Peyer's patch (tissue), 4 donors: Measurements from ENCODE around the gene LUZP2. TPM values are rescaled to one million over a fixed set of nuclear protein-coding genes. Genes with fewer than 3 reads are reported as not detected.

ENCODE experiments used
- DNase-seq, 3 donors: peaks; one replicate each; pipeline ENCODE4 v3.0.0-alpha.2; 2017 to 2019
- H3K27ac ChIP-seq, 4 donors: fragments of 200-600 bp; sonication (generic); one replicate each; pipeline ENCODE4 v1.5.1; 2016 to 2019
- H3K27me3 ChIP-seq, 2 donors: fragments of 200-600 bp; sonication (generic); one replicate each; pipeline ENCODE4 v1.5.1; 2019
- H3K36me3 ChIP-seq, 3 donors: fragments of 200-600 bp; sonication (generic); one replicate each; pipeline ENCODE4 v1.5.1; 2016 to 2019
- H3K4me1 ChIP-seq, 4 donors: fragments of 200-600 bp; sonication (generic); one replicate each; pipeline ENCODE4 v1.5.1; 2016 to 2019
- H3K4me3 ChIP-seq, 4 donors: fragments of 200-600 bp; sonication (generic); 1 replicate in 3 of 4; 2 replicates in 1 of 4; pipeline ENCODE4 v1.5.1; 2016 to 2019; ENCODE audit warnings: mild to moderate bottlenecking in 1 of 4
- H3K9me3 ChIP-seq, 4 donors: fragments of 200-600 bp; sonication (generic); one replicate each; pipeline ENCODE4 v1.5.1; 2016 to 2019; ENCODE audit warnings: mild to moderate bottlenecking in 1 of 4
- CTCF ChIP-seq, 6 experiments: fragments of 450-650 bp in 4 of 6; fragments of 200-600 bp in 2 of 6; sonication (generic) in 1 of 6; IDR thresholded peaks; one replicate each; pipeline ENCODE4 v1.5.1; 2017 to 2019; ENCODE audit warnings: antibody characterized with exemption in 6 of 6, mild to moderate bottlenecking in 3 of 6, moderate library complexity in 1 of 6
- POLR2A ChIP-seq, 2 donors: fragments of 450-650 bp; IDR thresholded peaks; one replicate each; pipeline ENCODE4 v1.5.1; 2017; ENCODE audit warnings: antibody characterized with exemption in 2 of 2, mild to moderate bottlenecking in 2 of 2, moderate library complexity in 2 of 2
- total RNA-seq, 4 donors: library from RNA; depleted of rRNA; stranded (reverse); fragments of >200 nt; gene quantifications; one replicate each; pipeline ENCODE4 v1.1.0, GENCODE V29; 2016

LUZP2 gene
- total RNA-seq, 4 donors from 2014 or later, result 0.47 TPM; not detected in 3

DNA sequence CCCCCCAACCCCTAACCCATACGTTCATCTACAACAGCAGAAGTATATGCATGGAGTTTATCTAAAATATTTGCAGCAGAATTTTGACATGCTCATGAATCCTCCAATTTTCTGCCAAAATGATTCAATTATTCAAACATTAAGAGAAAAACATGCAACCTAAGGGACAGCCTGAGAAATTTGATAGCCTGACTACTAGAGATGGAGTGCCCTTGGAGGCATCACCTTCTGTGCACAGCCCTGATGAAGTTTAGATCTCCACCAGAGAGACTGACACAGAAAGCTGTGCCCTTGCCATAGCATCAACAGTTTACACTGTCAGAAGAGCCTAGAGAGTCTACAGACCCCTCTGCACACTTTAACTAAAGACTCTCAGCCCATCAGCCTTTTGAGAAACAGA is 217.7 kb downstream of the LUZP2 start:
- H3K9me3 ChIP-seq, result no peaks in the 10 kb centered on the region
- no peak overlapping the region for H3K27ac ChIP-seq
- H3K4me1 ChIP-seq, result no peaks in the 10 kb centered on the region
- H3K36me3 ChIP-seq, result no peaks in the 10 kb centered on the region
- H3K27me3 ChIP-seq, result no peaks in the 10 kb centered on the region
- TF ChIP-seq CTCF (IDR thresholded peaks at IDR 0.05) (no peak), POLR2A (IDR thresholded peaks at IDR 0.05) (no peak)
- H3K4me3 ChIP-seq, result no peak overlapping the region
- DNase-seq, result no peak

DNA sequence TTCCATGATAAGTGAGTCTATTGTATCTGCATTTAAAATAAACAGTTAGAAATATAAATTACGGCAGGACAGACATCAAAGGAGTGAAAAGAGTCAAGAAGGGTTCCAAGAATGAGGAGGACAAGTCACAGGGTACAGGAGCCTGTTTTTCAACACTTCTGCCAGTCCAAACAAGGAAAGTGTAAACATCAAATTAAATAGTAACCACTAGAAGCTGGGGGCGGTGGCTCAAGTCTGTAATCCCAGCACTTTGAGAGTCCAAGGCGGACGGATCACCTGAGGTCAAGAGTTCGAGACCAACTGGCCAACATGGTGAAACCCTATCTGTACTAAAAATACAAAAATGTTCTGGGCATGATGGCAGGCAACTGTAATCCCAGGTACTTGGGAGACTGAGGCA is 219.6 kb downstream of the LUZP2 start:
- no peaks in the 10 kb centered on the region for H3K9me3 ChIP-seq
- TF ChIP-seq POLR2A (IDR thresholded peaks at IDR 0.05), result no peak
- TF ChIP-seq CTCF (IDR thresholded peaks at IDR 0.05), result no peak
- no peaks in the 10 kb centered on the region for H3K27me3 ChIP-seq
- no peaks in the 10 kb centered on the region for H3K36me3 ChIP-seq
- no peak overlapping the region for H3K4me3 ChIP-seq
- H3K4me1 ChIP-seq, result no peaks in the 10 kb centered on the region
- DNase-seq, result no peak
- H3K27ac ChIP-seq, result no peak overlapping the region

DNA sequence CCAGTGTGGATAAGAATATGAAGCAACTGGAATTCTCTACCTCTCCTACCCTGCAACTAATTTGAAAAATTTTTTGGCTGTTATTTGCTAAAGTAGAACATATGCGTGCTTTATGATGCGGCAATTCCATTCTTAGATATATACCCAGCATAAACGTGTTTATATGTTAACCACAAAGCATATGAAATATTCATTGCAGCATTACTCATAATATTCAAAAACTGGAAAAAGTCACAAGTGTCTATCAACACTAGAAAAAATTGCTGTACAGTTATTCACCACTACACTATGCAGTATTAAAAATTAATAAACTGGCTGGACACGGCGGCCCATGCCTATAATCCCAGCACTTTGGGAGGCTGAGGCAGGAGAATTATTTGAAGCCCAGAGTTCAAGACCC is 226.4 kb downstream of the LUZP2 start:
- no peak overlapping the region for H3K4me3 ChIP-seq
- no peaks in the 10 kb centered on the region for H3K36me3 ChIP-seq
- no peak overlapping the region for H3K27ac ChIP-seq
- H3K27me3 ChIP-seq, result no peaks in the 10 kb centered on the region
- TF ChIP-seq CTCF (IDR thresholded peaks at IDR 0.05) (no peak), POLR2A (IDR thresholded peaks at IDR 0.05) (no peak)
- no peaks in the 10 kb centered on the region for H3K4me1 ChIP-seq
- DNase-seq, result no peak
- H3K9me3 ChIP-seq, result no peaks in the 10 kb centered on the region

- DNase-seq, result no peak
- H3K36me3 ChIP-seq, result no peaks in the 10 kb centered on the region
- H3K4me3 ChIP-seq, result no peak overlapping the region
Measured at GRCh38 chr11:24731554-24731953, 234.7 kb downstream of the LUZP2 start.

DNA sequence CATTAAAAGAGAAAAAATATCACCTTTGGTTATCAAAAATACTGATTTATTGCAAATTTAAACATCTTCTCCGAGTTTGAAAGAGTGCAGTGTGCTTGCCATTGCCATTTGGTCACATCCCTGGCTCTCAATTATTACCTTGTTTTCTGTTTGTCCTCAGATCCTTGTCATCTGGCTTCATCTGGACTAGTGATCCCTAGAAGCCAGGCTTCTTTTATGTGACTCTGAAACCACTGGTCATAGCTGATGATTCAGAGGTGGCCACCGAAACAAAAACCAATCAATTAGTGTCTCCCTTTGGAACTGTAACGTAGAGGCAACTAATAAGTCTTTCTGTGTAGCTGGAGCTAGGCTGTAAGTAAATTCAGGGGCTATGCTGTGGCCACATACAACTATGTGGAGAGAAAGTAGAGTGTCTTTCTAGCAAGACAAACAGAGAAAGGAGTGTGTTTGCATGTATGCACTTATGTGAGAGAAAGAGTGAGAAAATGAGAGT is 237.9 kb downstream of the LUZP2 start:
- H3K4me3 ChIP-seq, result no peak overlapping the region
- no peak for DNase-seq
- no peaks in the 10 kb centered on the region for H3K36me3 ChIP-seq
- no peaks in the 10 kb centered on the region for H3K27me3 ChIP-seq
- H3K27ac ChIP-seq, result no peak overlapping the region
- H3K4me1 ChIP-seq, result no peaks in the 10 kb centered on the region
- H3K9me3 ChIP-seq, result no peaks in the 10 kb centered on the region
- TF ChIP-seq CTCF (IDR thresholded peaks at IDR 0.05) (no peak), POLR2A (IDR thresholded peaks at IDR 0.05) (no peak)

More at GRCh38 chr11:24731554-24731953, 234.7 kb downstream of the LUZP2 start:
- TF ChIP-seq CTCF (IDR thresholded peaks at IDR 0.05) (no peak), POLR2A (IDR thresholded peaks at IDR 0.05) (no peak)
- no peaks in the 10 kb centered on the region for H3K9me3 ChIP-seq
- H3K27me3 ChIP-seq, result no peaks in the 10 kb centered on the region
- H3K27ac ChIP-seq, result no peak overlapping the region
- H3K4me1 ChIP-seq, result no peaks in the 10 kb centered on the region

- TF ChIP-seq POLR2A (IDR thresholded peaks at IDR 0.05) (no peak), CTCF (IDR thresholded peaks at IDR 0.05) (no peak)
- DNase-seq, result no peak
- H3K36me3 ChIP-seq, result no peaks in the 10 kb centered on the region
- H3K9me3 ChIP-seq, result no peaks in the 10 kb centered on the region
- no peak overlapping the region for H3K4me3 ChIP-seq
- H3K27ac ChIP-seq, result no peak overlapping the region
- H3K4me1 ChIP-seq, result no peaks in the 10 kb centered on the region
- H3K27me3 ChIP-seq, result no peaks in the 10 kb centered on the region
Measured at GRCh38 chr11:24738972-24739371, 242.1 kb downstream of the LUZP2 start.
